Ectodermal cell (in vitro differentiated cells): ENCODE measurements around the gene LDLRAD3.
A peak's percentile ranks its signal among the peaks of the same experiment; 100 is the strongest.

ENCODE experiments used
- H3K27ac ChIP-seq: 2 replicates; pipeline ENCODE4 v1.7.0; 2013; ENCODE audit warnings: mild to moderate bottlenecking, low read depth, low read length; ENCODE audit not compliant: insufficient read depth, poor library complexity, severe bottlenecking
- H3K27me3 ChIP-seq: 2 replicates; pipeline ENCODE4 v1.7.0; 2013; ENCODE audit warnings: mild to moderate bottlenecking, low read length; ENCODE audit not compliant: insufficient read depth, control insufficient read depth, poor library complexity, severe bottlenecking
- H3K36me3 ChIP-seq: one replicate; pipeline ENCODE4 v1.7.0; 2013; ENCODE audit warnings: low read length; ENCODE audit not compliant: control insufficient read depth, insufficient read depth
- H3K4me1 ChIP-seq: one replicate; pipeline ENCODE4 v1.7.0; 2013; ENCODE audit warnings: low read length; ENCODE audit not compliant: control insufficient read depth, insufficient read depth
- H3K4me3 ChIP-seq: 2 replicates; pipeline ENCODE4 v1.7.0; 2013; ENCODE audit warnings: low read depth, low read length, control low read depth; ENCODE audit not compliant: insufficient read depth
- H3K9me3 ChIP-seq: 2 replicates; pipeline ENCODE4 v1.7.0; 2013; ENCODE audit warnings: mild to moderate bottlenecking, low read length, moderate library complexity; ENCODE audit not compliant: control insufficient read depth
- WGBS, 2 experiments: methylation state at CpG; one replicate each; pipeline ENCODE4 v1.1.7; 2013; ENCODE audit warnings: missing lambda C conversion rate in 2 of 2; 5-methylcytosine and 5-hydroxymethylcytosine counted together

The LDLRAD3 gene

DNA sequence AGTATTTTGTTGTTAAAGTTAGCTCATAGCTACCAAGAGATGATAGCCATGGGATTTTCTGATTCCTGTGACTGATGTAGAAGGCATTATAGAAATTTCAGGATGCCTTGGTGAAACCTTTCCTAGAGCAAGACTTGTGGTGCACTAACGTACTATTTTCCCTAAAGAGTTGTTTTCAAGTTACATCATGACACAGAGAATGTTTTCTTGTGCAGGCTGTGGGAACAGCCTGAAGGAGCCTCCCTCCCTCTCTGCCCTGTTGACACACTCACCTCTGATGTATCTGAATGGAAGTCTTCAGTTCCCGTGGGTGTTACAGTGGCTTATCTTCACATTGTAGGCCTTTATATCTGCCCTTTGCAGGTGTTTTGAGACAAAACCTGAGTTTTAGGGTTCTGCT lies 121.6 kb downstream of the LDLRAD3 start:
- H3K9me3 ChIP-seq, result no peaks in the 10 kb centered on the region
- no peak overlapping the region for H3K4me3 ChIP-seq
- peaks cover 6% of the 10 kb centered on the region for H3K4me1 ChIP-seq
- no peak overlapping the region for H3K27ac ChIP-seq
- 93 to 94% methylated on average over 2 of the region's 2 CpGs for WGBS, 2 experiments
- H3K36me3 ChIP-seq, result peaks cover 4% of the 10 kb centered on the region
- no peaks in the 10 kb centered on the region for H3K27me3 ChIP-seq

DNA sequence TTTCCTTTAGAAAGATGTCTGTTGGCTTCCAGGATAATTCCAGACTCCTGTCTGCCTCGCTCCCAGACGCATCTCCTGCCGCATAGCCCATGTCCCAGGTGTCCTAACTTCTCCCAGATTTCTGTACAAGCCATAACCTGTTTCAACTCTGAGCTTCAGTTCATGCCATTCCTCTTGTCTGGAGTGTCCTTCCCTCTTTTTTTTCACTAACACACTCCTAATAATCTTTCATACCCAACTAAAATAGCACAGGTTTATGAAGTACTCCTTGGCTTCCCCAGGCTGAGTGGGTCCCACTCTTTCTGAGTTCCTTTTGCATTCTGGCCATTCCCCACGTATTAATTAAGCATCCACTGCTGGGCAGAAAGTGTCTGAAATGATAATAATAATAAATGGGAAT lies 123.0 kb downstream of the LDLRAD3 start:
- Histone ChIP-seq H3K36me3 (peaks cover 4% of the 10 kb centered on the region), H3K9me3 (no peaks in the 10 kb centered on the region), H3K27ac (no peak overlapping the region), H3K27me3 (no peaks in the 10 kb centered on the region), H3K4me1 (peaks cover 11% of the 10 kb centered on the region), H3K4me3 (no peak overlapping the region)
- 76 to 83% methylated on average over 3 to 4 of the region's 4 CpGs for WGBS, 2 experiments

DNA sequence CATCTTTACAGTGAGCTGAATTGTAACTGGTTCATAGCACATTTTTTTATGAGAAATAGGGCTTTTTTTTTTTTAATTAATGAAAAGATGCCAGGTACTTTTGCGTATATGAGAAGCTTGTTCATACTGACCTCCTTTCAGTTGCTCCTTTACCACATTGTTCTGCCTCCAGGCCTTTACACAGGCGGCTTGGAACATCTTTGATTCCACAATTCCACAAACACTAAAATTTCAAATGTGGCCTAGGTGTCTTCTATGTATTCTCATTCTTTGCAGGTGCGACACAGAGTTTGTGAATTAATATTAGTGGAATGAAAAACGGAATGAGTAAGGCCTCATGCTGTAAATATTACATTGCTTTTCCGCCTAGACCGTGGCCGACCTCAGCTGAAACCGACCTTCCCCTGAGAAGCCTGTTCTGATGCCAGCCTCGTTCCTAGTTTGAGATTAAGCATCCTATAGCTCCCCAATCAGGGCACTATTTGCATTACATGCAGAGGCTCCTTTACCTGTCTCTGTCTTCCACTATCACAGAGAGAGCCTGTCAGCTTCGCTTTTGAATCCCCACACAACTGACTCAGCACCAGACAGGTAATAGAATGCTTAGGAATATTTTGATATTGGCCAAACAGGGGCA lies 125.8 kb downstream of the LDLRAD3 start:
- no peak overlapping the region for H3K27ac ChIP-seq
- H3K4me3 ChIP-seq, result no peak overlapping the region
- H3K36me3 ChIP-seq, result peaks cover 4% of the 10 kb centered on the region
- H3K4me1 ChIP-seq, result peaks cover 29% of the 10 kb centered on the region
- H3K9me3 ChIP-seq, result no peaks in the 10 kb centered on the region
- no peaks in the 10 kb centered on the region for H3K27me3 ChIP-seq
- 64 to 67% methylated on average over 10 of the region's 10 CpGs for WGBS, 2 experiments

DNA sequence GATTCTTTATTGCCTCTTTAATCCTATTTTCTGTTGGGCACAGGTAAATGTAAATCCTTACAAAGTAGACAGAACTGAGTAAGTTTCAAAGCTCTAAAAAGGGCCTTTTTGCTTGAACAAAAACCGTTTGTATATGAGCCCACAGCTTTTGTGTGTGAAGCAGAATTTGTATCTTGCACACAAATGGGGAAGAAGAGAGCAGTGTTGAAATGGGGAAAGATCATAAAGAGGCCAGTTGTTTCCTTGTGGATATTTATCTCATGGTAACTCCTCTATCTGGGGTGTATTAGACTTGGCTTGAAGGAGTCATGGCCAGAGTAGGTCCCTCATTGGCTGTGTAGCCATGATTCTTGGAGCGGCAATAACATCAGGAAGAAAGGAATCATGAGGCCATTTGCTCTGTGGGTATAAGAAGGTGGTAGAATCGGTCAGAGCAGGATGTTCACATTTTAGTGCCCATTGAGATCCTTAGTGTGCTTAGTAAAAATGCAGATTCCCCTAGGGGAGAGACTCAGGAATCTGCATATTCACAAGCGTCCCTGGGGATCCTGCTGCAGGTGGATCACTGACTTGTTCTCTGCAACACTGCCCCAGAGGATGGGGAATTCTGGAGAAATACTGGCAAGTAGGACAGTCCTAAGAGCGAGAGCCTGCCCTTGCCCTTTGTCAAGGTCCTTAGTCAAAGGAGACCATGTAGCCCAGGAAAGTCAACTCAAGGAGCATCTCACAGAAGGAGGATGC lies 126.5 kb downstream of the LDLRAD3 start:
- 45 to 53% methylated on average over 5 of the region's 5 CpGs for WGBS, 2 experiments
- H3K4me3 ChIP-seq, result no peak overlapping the region
- H3K36me3 ChIP-seq, result peaks cover 4% of the 10 kb centered on the region
- no peaks in the 10 kb centered on the region for H3K27me3 ChIP-seq
- H3K9me3 ChIP-seq, result no peaks in the 10 kb centered on the region
- no peak overlapping the region for H3K27ac ChIP-seq
- H3K4me1 ChIP-seq, result peaks cover 29% of the 10 kb centered on the region

DNA sequence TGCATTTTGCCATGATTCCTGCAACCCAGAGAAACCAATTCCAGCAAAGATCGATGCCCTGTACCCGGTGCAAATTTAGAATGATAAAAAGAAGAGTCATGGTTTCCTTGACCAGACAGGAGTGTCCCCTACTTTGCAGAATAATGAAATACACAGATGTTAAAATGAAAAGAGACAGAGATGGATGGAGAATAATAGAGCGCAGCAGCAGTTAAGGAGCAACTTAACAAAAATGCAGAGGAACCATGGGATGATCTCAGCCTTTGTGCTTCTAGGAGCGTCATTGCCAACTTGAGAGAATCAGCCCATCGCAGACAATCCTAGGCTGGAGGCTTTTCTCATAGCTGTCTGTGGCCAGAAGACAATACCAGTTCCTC lies 127.1 kb downstream of the LDLRAD3 start:
- H3K27ac ChIP-seq, result no peak overlapping the region
- WGBS, 2 experiments, result 77 to 83% methylated on average over 5 of the region's 5 CpGs
- H3K4me3 ChIP-seq, result no peak overlapping the region
- H3K27me3 ChIP-seq, result no peaks in the 10 kb centered on the region
- no peaks in the 10 kb centered on the region for H3K9me3 ChIP-seq
- peaks cover 1% of the 10 kb centered on the region for H3K36me3 ChIP-seq
- H3K4me1 ChIP-seq, result peaks cover 29% of the 10 kb centered on the region

DNA sequence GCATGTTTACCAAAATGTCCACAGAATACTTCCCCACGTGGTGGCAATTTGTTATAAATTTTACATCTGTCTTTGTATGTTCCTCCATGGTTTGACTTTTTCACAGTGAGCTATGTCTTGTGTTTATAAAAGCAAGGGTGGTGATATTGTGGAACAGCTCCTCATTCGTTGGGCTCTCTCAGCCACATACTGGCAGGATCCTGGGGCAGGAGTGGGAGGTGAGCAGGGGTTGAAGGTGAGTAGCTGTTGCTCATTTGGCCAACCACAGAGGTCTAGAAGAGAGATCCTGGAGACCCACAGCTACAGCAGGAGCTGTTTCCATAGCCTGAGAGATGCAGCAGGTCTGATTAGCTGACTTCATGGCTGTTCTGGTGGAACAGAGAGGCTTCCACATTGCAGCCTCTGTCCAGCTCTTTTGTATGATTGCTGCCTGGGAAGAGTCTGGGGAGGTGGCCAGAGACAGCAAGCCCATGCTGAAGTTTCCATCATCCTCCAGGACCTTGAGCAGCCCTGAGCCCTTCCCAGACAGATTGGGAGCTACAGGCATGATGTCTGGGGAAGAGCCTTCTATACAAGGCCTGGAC lies 128.1 kb downstream of the LDLRAD3 start:
- 72 to 97% methylated on average over 2 of the region's 2 CpGs for WGBS, 2 experiments
- Histone ChIP-seq H3K27me3 (no peaks in the 10 kb centered on the region), H3K9me3 (no peaks in the 10 kb centered on the region), H3K36me3 (no peaks in the 10 kb centered on the region), H3K27ac (no peak overlapping the region), H3K4me1 (peaks cover 29% of the 10 kb centered on the region), H3K4me3 (no peak overlapping the region)

DNA sequence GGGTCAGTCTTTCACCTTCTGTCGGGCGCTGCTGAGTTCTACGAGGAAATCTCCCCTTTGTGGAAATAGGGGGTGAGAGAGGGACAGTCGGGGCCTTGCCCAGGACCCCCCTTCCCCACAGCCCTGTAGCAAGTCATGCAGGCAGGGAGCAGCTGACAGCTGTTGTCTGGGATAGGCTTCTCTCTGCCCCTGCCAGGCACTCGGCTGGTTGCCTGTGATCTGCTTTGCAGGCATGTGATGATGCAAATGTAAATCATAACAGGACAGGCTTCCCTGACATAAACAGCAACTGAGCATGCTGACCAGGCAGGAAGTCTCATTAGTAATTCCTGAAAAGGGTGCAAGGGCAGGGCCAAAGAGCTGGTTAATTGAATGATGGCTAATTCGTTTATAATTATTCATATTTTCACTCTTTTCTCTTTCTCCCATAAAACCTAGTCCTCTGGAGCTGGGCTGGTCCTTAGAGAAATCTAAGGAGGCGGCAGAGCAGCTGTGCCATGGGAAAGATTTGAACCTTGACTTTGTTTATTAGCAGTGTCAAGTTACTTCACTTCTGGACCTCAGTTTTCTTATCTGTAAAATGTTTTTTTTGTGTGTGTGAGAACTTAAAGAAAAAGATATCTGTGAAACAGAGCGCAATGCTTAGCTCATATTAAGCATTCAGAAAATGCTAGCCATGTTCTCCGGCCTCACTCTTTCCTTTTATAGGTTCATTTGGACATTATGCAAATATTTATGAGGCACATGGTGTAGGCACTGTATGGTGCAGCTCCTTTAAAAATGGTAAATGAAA lies 129.7 kb downstream of the LDLRAD3 start:
- H3K27me3 ChIP-seq, result no peaks in the 10 kb centered on the region
- peak overlapping the region; percentile 79 for H3K27ac ChIP-seq

DNA sequence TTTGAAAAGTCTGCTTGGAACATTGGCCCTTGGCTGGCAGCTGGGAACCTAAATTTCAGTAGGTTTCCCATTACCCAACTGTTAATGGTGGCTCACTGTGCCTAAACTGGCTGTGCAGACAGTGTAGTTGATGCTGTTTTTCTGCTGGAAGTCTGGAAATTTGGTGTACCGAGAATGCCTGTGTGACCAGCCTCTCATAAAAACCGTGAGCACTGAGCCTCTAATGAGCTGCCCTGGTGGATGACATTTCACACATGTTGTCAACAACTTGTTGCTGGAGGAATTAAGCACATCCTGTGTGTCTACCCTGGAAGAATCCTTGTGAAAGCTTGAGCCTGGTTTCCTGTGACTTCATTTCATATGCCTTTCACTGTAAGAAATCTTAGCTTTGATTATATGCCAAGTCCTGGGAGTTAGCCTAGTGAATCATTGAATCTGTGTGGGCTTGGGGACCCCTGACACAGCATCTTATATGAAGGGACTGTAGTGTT lies 131.1 kb downstream of the LDLRAD3 start:
- 91 to 99% methylated on average over 2 of the region's 2 CpGs for WGBS, 2 experiments

More for the DNA sequence above, 129.7 kb downstream of the LDLRAD3 start:
- no peaks in the 10 kb centered on the region for H3K36me3 ChIP-seq
- H3K4me3 ChIP-seq, result no peak overlapping the region
- WGBS, 2 experiments, result 45 to 47% methylated on average over 8 of the region's 9 CpGs
- H3K4me1 ChIP-seq, result peaks cover 28% of the 10 kb centered on the region
- no peaks in the 10 kb centered on the region for H3K9me3 ChIP-seq

DNA sequence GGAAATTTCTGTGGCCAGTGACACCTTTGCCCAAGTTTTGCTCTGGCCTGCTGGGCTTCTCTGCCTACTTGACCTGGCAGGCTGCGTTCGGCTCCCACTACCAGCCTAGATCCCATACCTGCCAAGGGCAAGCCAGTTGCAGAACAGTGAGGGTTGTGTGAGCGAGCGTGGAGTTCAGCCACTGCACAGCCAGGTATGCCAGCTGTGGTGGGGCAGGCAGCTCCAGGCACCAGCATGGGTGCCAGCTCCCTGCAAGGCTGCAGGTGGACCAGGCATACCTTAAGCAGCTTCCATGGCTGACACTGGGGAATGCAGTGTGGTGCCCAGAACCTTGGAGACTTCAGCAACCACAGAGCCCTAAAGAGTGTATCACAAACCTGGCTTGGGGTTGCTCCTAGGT lies 133.5 kb downstream of the LDLRAD3 start:
- WGBS, 2 experiments, result 97 to 98% methylated on average over 4 of the region's 4 CpGs
- no peaks in the 10 kb centered on the region for H3K27me3 ChIP-seq
- H3K27ac ChIP-seq, result no peak overlapping the region
- H3K36me3 ChIP-seq, result peaks cover 10% of the 10 kb centered on the region
- no peaks in the 10 kb centered on the region for H3K9me3 ChIP-seq
- no peak overlapping the region for H3K4me3 ChIP-seq
- peaks cover 14% of the 10 kb centered on the region for H3K4me1 ChIP-seq

More for the DNA sequence above, 131.1 kb downstream of the LDLRAD3 start:
- H3K36me3 ChIP-seq, result no peaks in the 10 kb centered on the region
- H3K9me3 ChIP-seq, result no peaks in the 10 kb centered on the region
- no peaks in the 10 kb centered on the region for H3K27me3 ChIP-seq
- H3K4me3 ChIP-seq, result no peak overlapping the region
- no peak overlapping the region for H3K27ac ChIP-seq
- peaks cover 23% of the 10 kb centered on the region for H3K4me1 ChIP-seq
